HCT116 (cell line): Measurements from ENCODE around the gene HOXC11.

Experiments
- EGR1 ChIP-seq: IDR thresholded peaks from 2 replicates; pipeline ENCODE4 v1.6.1; 2012; ENCODE audit warnings: low read depth
- ELF1 ChIP-seq: IDR thresholded peaks from 2 replicates; pipeline ENCODE4 v1.6.1; 2012; ENCODE audit warnings: low read depth, borderline replicate concordance
- EZH2 ChIP-seq: fragments of 200-600 bp; sonication (generic); IDR thresholded peaks from 2 replicates; pipeline ENCODE4 v1.6.1; 2017; ENCODE audit warnings: antibody characterized with exemption, mixed run types
- POLR2A ChIP-seq: IDR thresholded peaks from 2 replicates; pipeline ENCODE4 v1.7.0; 2011; ENCODE audit warnings: borderline replicate concordance; ENCODE audit not compliant: insufficient read depth, insufficient read length; ENCODE audit errors: extremely low read depth
- POLR2AphosphoS5 ChIP-seq: IDR thresholded peaks from 2 replicates; pipeline ENCODE4 v1.6.1; 2011; ENCODE audit warnings: mild to moderate bottlenecking, low read depth, low read length, moderate library complexity
- RAD21 ChIP-seq: IDR thresholded peaks from 2 replicates; pipeline ENCODE4 v1.6.1; 2012; ENCODE audit warnings: low read depth, mild to moderate bottlenecking
- SIN3A ChIP-seq: IDR thresholded peaks from 2 replicates; pipeline ENCODE4 v1.6.1; 2012; ENCODE audit warnings: low read depth
- SRF ChIP-seq: IDR thresholded peaks from 2 replicates; pipeline ENCODE4 v1.6.1; 2012; ENCODE audit warnings: low read depth
- TCF7L2 ChIP-seq: IDR thresholded peaks from 2 replicates; pipeline ENCODE4 v1.7.0; 2011; ENCODE audit warnings: borderline replicate concordance, inconsistent platforms; ENCODE audit not compliant: insufficient read depth, insufficient read length; ENCODE audit errors: extremely low read depth
- YY1 ChIP-seq: IDR thresholded peaks from 2 replicates; pipeline ENCODE4 v1.6.1; 2011; ENCODE audit warnings: low read length, low read depth, moderate library complexity, mild to moderate bottlenecking; ENCODE audit not compliant: insufficient replicate concordance; ENCODE audit errors: extremely low read depth
- TF ChIP-seq, protein P1 (sequence below), 3 experiments: fragments of 200-600 bp in 1 of 3; sonication (generic) in 1 of 3; IDR thresholded peaks in 2 of 3; conservative IDR thresholded peaks in 1 of 3; 2 replicates each; pipeline ENCODE4 v1.5.1; 2012 to 2017; ENCODE audit warnings: low read depth in 2 of 3, low read length in 2 of 3, antibody characterized with exemption in 1 of 3, borderline replicate concordance in 1 of 3, control low read depth in 1 of 3, mild to moderate bottlenecking in 1 of 3, mixed read lengths in 1 of 3, mixed run types in 1 of 3, moderate library complexity in 1 of 3; ENCODE audit not compliant: insufficient read depth in 1 of 3
- TF ChIP-seq, protein P2 (sequence below): IDR thresholded peaks from 2 replicates; pipeline ENCODE4 v1.6.1; 2012; ENCODE audit warnings: low read depth
- TF ChIP-seq, protein P3 (sequence below): IDR thresholded peaks from 2 replicates; pipeline ENCODE4 v1.6.1; 2011; ENCODE audit warnings: mild to moderate bottlenecking, low read length, moderate library complexity; ENCODE audit not compliant: insufficient replicate concordance; ENCODE audit errors: extremely low read depth
- TF ChIP-seq, protein P4 (sequence below): IDR thresholded peaks from 2 replicates; pipeline ENCODE4 v1.6.1; 2012

DNA sequence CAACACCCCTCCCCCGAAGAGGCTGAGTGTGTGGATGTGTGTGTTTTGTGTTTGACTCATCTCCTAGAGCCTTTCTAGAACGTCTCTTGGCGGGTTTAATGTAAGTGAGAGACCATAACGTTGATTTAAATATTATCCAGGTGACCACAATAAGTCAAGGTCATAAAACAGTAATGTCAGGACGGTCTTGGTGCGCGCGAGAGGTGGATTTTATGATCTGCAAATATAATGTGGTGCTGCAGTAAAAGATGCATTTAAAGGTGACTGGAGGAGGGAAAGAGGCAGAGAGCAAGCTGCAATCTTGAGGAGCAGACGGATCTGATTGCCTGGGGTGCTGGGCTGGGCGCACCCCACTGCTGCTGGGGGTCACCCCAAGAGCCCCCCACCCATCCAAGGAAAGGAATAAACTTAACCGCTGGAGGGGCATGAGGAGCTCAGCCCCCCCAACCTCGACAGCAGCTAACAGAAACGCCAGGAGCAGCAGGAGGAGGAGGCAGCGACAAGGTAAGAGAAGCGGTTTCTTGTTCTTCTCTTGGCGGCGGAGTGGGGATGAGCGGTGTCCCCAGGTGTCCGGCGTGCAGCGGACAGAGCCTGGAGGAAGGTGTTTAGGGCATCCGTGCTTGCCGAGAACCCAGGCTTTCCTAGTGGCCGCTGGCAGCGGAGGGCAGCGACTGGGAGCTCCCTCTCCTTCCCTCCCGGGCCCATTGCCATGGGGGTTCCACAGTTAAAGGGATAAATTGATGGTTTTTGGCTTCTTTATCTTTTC, 17.6 kb downstream of the HOXC11 start:
- TF ChIP-seq POLR2AphosphoS5 (no peak), SIN3A (no peak), POLR2A (no peak), SRF (no peak), RAD21 (no peak), EGR1 (no peak), EZH2 (no peak), TCF7L2 (no peak), YY1 (no peak), ELF1 (no peak)
- TF ChIP-seq, protein P1, sequence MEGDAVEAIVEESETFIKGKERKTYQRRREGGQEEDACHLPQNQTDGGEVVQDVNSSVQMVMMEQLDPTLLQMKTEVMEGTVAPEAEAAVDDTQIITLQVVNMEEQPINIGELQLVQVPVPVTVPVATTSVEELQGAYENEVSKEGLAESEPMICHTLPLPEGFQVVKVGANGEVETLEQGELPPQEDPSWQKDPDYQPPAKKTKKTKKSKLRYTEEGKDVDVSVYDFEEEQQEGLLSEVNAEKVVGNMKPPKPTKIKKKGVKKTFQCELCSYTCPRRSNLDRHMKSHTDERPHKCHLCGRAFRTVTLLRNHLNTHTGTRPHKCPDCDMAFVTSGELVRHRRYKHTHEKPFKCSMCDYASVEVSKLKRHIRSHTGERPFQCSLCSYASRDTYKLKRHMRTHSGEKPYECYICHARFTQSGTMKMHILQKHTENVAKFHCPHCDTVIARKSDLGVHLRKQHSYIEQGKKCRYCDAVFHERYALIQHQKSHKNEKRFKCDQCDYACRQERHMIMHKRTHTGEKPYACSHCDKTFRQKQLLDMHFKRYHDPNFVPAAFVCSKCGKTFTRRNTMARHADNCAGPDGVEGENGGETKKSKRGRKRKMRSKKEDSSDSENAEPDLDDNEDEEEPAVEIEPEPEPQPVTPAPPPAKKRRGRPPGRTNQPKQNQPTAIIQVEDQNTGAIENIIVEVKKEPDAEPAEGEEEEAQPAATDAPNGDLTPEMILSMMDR (IDR thresholded peaks at IDR 0.05 in 2 of 3, conservative IDR thresholded peaks at IDR 0.05 in 1 of 3; ENCODE audit: borderline replicate concordance in 1 of 3, insufficient read depth in 1 of 3, low read depth in 2 of 3, low read length in 2 of 3) = no peak
- TF ChIP-seq, protein P2, sequence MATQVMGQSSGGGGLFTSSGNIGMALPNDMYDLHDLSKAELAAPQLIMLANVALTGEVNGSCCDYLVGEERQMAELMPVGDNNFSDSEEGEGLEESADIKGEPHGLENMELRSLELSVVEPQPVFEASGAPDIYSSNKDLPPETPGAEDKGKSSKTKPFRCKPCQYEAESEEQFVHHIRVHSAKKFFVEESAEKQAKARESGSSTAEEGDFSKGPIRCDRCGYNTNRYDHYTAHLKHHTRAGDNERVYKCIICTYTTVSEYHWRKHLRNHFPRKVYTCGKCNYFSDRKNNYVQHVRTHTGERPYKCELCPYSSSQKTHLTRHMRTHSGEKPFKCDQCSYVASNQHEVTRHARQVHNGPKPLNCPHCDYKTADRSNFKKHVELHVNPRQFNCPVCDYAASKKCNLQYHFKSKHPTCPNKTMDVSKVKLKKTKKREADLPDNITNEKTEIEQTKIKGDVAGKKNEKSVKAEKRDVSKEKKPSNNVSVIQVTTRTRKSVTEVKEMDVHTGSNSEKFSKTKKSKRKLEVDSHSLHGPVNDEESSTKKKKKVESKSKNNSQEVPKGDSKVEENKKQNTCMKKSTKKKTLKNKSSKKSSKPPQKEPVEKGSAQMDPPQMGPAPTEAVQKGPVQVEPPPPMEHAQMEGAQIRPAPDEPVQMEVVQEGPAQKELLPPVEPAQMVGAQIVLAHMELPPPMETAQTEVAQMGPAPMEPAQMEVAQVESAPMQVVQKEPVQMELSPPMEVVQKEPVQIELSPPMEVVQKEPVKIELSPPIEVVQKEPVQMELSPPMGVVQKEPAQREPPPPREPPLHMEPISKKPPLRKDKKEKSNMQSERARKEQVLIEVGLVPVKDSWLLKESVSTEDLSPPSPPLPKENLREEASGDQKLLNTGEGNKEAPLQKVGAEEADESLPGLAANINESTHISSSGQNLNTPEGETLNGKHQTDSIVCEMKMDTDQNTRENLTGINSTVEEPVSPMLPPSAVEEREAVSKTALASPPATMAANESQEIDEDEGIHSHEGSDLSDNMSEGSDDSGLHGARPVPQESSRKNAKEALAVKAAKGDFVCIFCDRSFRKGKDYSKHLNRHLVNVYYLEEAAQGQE = no peak
- TF ChIP-seq, protein P3, sequence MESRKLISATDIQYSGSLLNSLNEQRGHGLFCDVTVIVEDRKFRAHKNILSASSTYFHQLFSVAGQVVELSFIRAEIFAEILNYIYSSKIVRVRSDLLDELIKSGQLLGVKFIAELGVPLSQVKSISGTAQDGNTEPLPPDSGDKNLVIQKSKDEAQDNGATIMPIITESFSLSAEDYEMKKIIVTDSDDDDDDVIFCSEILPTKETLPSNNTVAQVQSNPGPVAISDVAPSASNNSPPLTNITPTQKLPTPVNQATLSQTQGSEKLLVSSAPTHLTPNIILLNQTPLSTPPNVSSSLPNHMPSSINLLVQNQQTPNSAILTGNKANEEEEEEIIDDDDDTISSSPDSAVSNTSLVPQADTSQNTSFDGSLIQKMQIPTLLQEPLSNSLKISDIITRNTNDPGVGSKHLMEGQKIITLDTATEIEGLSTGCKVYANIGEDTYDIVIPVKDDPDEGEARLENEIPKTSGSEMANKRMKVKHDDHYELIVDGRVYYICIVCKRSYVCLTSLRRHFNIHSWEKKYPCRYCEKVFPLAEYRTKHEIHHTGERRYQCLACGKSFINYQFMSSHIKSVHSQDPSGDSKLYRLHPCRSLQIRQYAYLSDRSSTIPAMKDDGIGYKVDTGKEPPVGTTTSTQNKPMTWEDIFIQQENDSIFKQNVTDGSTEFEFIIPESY = no peak
- TF ChIP-seq, protein P4, sequence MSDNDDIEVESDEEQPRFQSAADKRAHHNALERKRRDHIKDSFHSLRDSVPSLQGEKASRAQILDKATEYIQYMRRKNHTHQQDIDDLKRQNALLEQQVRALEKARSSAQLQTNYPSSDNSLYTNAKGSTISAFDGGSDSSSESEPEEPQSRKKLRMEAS = no peak
